ENCODE data around the gene IL4.
"Not testable (repeated sequence)": the region's sequence is repeated elsewhere in the genome, so short reads cannot be mapped to it uniquely, and the experiment has no call there.

IL4 gene

GRCh38 chr5:132691755-132692631 lies 18.2 kb downstream of the IL4 start:
- DNase-seq (ENCODE audit: low spot score); FAIRE-seq: not testable (repeated sequence)

DNA sequence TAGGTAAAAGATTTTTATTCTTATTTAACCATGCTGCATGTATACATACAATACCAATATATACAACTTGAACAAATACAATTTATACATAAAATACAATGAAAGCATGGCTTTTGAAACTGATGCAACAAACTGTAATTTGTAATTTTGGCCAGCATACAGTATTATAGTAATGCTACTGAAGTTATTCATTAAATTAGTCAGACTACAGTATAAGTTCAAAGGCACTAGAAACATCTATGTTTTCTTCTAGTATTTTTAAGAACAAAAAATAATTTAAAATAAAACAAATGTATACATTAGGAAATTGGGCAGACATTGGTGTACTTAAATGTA lies 18.8 kb downstream of the IL4 start:
- DNase-seq (ENCODE audit: low spot score) (no peak), FAIRE-seq (no peak)

- DNase-seq (ENCODE audit: low spot score) (no peak), FAIRE-seq (no peak)
Observed at GRCh38 chr5:132695956-132696355, 22.2 kb downstream of the IL4 start.

- DNase-seq (ENCODE audit: low spot score) (no peak), FAIRE-seq (peak; percentile 69)
Observed at GRCh38 chr5:132704875-132705274, 31.1 kb downstream of the IL4 start.

DNA sequence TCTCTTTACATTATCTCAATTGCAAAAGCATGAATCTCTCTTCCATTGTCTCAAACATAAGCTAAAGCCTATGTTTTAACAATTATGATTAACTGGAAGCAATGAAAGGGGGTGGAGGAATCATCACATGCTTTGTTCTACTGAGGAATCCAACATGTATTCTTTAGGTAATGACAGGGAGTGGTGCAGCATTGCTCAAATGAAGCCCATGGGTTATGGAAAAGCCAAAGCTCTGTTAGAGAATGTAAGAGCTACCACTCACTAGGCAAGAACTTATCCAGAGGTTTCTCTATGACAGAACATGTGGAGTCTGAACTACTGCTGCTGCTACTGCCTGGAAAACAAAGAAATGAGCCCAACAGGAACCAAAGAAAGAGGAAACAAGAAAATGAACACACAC lies 34.9 kb downstream of the IL4 start:
- DNase-seq (ENCODE audit: low spot score) (no peak), FAIRE-seq (no peak)

DNA sequence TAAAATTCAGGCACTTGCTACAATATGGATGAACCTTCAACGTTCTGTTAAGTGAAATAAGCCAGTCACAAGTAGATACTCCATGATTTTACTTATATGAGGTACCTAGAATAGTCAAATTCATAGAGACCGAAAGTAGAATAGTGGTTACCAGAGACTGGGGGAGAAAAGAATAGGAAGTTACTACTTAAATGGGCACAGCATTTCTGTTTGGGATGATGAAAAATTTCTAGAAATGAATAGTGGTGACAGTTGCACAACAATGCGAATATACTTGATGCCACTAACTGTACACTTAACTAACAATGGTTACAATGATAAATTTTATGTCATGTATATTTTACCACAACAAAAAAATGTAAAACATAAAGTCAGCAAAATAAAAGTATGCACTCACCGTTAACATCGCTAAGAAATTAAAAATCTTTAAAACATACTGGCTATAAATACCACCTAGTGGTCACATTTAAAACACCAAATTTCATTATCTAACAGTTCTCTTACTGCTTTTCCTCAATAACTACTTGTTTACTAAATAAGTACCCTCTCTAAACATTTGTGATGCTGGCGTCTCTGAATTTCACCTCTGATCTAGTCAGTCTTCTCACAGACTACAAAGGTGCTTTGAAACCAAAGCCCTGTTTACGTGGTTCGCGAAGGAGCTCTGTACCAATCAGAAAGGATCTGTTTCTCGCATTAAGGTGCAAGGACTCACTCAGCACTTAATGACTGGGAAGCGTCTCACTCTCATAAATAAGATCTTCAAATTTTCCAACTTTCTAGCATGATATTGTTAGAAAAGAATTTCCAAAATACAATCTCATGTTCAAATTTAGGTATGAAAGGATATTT lies 40.9 kb downstream of the IL4 start:
- FAIRE-seq, result peak; percentile 50
- peak; percentile 20 for DNase-seq (ENCODE audit: low spot score)

GRCh38 chr5:132718544-132719312 lies 44.9 kb downstream of the IL4 start:
- FAIRE-seq, result no peak
- no peak for DNase-seq (ENCODE audit: low spot score)

DNA sequence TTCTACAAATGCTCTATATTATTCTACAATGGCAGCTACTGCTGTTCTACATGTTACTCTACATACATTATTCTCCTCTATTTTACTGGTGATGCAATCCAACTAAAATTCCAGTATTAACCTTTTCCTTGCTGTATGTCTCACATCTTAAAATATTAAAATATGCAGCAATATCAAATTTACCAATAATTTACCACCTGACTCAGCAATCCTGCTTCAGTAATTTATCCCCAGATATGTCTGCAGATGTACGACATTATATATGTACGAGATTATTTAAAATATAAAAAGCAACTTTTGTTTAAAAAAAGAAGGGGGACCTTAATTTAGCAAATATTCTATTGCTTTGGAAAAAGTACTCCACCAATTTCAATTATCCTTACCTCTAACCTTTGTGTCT lies 52.0 kb downstream of the IL4 start:
- DNase-seq (ENCODE audit: low spot score) (no peak), FAIRE-seq (no peak)

GRCh38 chr5:132729896-132730295 lies 56.1 kb downstream of the IL4 start:
- DNase-seq (ENCODE audit: low spot score) (no peak), FAIRE-seq (no peak)
